Retina (tissue), 1 donor: ENCODE measurements around the gene TEX36.
"Not testable (repeated sequence)": the region's sequence is repeated elsewhere in the genome, so short reads cannot be mapped to it uniquely, and the experiment has no call there.

Experiments used
- DNase-seq: peaks from one replicate; pipeline ENCODE4 v3.0.0-alpha.2; 2016

Gene TEX36

GRCh38 chr10:125683063-125683462 is at the start of gene TEX36:
Gene TEX36, minus strand, starts transcription at chr10:125683163. Its CDS starts 174 bp downstream, at chr10:125682989.
- no peak for DNase-seq

GRCh38 chr10:125727436-125727835 is 44.5 kb upstream of the TEX36 start:
- DNase-seq, result no peak

GRCh38 chr10:125726914-125727313 is 44.0 kb upstream of the TEX36 start:
- DNase-seq, result no peak

GRCh38 chr10:125722811-125723210 is 39.8 kb upstream of the TEX36 start:
- no peak for DNase-seq

GRCh38 chr10:125721035-125721434 is 38.1 kb upstream of the TEX36 start:
- no peak for DNase-seq

- DNase-seq, result no peak
Observed at GRCh38 chr10:125720002-125720382, 37.0 kb upstream of the TEX36 start.

- peak; percentile 98 for DNase-seq
Observed at GRCh38 chr10:125719173-125720001, 36.4 kb upstream of the TEX36 start, which contains the start of gene EDRF1. Gene EDRF1, plus strand, starts transcription at chr10:125719709. Its CDS starts 99 bp downstream, at chr10:125719808.

- DNase-seq, result not testable (repeated sequence)
Observed at GRCh38 chr10:125714728-125715127, 31.8 kb upstream of the TEX36 start.

GRCh38 chr10:125711110-125711750 is 28.3 kb upstream of the TEX36 start:
- no peak for DNase-seq

- no peak for DNase-seq
Observed at GRCh38 chr10:125709553-125710474, 26.9 kb upstream of the TEX36 start.

- DNase-seq, result no peak
Observed at GRCh38 chr10:125708971-125709503, 26.1 kb upstream of the TEX36 start.

GRCh38 chr10:125707541-125708468 is 24.8 kb upstream of the TEX36 start:
- DNase-seq, result no peak

GRCh38 chr10:125700355-125700911 is 17.5 kb upstream of the TEX36 start:
- DNase-seq, result no peak

GRCh38 chr10:125699562-125700143 is 16.7 kb upstream of the TEX36 start:
- no peak for DNase-seq

GRCh38 chr10:125698481-125698998 is 15.6 kb upstream of the TEX36 start:
- peak; percentile 38 for DNase-seq

- DNase-seq, result not testable (repeated sequence)
Observed at GRCh38 chr10:125696884-125697283, 13.9 kb upstream of the TEX36 start.

- DNase-seq, result no peak
Observed at GRCh38 chr10:125694883-125695282, 11.9 kb upstream of the TEX36 start.

GRCh38 chr10:125693524-125693847 is 10.5 kb upstream of the TEX36 start:
- DNase-seq, result no peak

- DNase-seq, result no peak
Observed at GRCh38 chr10:125692601-125693523, 9.9 kb upstream of the TEX36 start.

GRCh38 chr10:125692196-125692595 is 9.2 kb upstream of the TEX36 start:
- no peak for DNase-seq
